GM12801 (cell line): Measurements from ENCODE around the gene INHBB.

Source experiments
- CTCF ChIP-seq: IDR thresholded peaks from one replicate; pipeline ENCODE4 v1.5.1; 2011; ENCODE audit warnings: control low read depth; ENCODE audit not compliant: insufficient read length; ENCODE audit errors: extremely low read depth

Gene INHBB

GRCh38 chr2:120332384-120332783, 13.6 kb upstream of the INHBB start:
- no peak for TF ChIP-seq CTCF

GRCh38 chr2:120334068-120334467, 11.9 kb upstream of the INHBB start:
- no peak for TF ChIP-seq CTCF

GRCh38 chr2:120336749-120337148, 9.2 kb upstream of the INHBB start:
- no peak for TF ChIP-seq CTCF

DNA sequence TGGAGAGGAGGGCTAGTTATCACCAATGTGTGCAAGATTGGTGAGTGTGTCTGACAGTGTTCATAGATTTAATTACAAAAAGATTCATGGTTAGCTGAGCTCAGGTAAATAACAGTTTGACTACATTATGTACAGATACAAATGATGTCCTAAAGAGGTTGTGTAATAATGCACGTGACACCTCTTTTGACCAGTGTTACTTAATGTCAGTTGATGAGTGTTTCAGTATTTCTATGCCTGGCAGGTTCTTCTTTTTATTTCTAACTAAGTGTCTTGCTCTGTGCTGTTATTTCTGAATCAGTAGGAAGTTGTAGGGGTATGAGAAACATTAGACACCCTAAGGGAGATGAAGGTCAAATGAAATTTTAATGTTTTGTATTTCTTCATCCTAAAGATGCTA, 7.9 kb upstream of the INHBB start:
- no peak for TF ChIP-seq CTCF

DNA sequence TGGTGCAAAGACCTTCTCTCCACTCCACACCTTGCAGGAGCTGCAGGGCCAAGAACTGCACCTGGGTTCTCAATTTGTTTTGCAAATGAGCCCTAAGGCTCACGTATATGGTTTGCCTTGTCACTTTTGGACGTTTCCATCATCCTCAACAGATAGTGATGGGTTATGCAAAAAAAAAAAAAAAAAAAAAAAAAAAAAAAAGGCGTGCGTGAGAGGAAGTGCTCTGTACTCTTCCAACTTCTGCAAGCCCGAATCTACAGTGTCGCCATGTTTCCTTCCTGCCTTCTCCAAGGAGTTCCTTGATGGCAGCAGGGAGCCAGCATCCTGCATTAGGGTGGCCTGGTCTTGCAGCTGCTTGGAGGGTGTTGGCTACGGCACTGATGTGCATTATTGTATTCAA, 4.0 kb upstream of the INHBB start:
- TF ChIP-seq CTCF, result no peak

DNA sequence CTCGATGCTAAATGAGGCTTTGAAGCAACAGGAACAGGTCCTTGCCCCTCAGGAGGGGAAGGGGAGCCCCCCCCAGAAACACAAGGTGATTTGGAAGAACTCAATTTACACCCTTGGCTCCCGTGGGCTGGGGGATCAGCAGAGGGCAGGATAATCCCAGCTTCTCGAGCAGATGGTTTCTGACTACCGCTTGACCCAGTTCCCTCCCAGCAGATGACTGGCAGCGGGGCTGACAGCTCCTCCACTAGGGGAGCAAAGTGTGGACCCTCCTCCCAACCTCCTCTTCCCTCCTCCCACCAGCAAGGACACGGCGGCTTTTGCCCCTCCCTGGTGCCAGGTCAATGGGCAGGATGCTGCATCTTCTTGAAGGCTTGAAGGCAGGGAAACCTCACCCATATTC, 3.5 kb upstream of the INHBB start:
- no peak for TF ChIP-seq CTCF

GRCh38 chr2:120343100-120343432, 2.9 kb upstream of the INHBB start:
- TF ChIP-seq CTCF, result no peak
